GM18868 (cell line): ENCODE measurements around the gene PNPLA8.

Experiments
- ATAC-seq: cut with Tn5 transposase; IDR thresholded peaks from one replicate; pipeline ENCODE4 v1.9.1; 2021; ENCODE audit warnings: mild to moderate bottlenecking, moderate library complexity; ENCODE audit not compliant: unreplicated experiment

PNPLA8 gene

GRCh38 chr7:108449521-108449920 is 76.4 kb downstream of the PNPLA8 start:
- ATAC-seq, result no peak

GRCh38 chr7:108448584-108449505 is 77.1 kb downstream of the PNPLA8 start:
- peak; percentile 59 for ATAC-seq

DNA sequence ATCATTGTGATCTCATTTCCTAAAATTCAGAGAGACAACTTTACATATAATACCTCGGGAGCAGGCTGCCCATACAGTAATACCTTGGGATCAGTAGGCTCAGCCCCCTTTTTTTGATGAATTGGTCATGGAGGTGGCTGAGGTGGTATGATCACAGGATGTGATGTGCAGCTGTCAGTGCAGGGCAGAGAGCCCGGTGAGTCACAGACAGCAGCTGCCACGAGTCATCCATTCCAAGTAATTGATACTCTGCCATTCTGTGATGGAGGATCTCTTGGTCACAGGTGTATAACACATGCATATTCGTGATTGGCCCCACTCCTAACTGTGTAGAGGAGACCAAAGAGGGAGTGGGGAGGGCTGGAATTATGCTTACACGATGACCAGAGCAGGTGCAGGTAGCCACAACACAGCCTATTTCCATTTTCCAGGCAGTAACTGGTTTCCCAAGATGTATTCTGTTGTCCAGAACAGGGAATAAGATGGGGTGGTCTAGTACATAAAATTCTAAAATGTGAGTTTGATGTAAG is 83.8 kb downstream of the PNPLA8 start:
- no peak for ATAC-seq

GRCh38 chr7:108441392-108441955 is 84.5 kb downstream of the PNPLA8 start:
- no peak for ATAC-seq

GRCh38 chr7:108440613-108441012 is 85.3 kb downstream of the PNPLA8 start:
- no peak for ATAC-seq

DNA sequence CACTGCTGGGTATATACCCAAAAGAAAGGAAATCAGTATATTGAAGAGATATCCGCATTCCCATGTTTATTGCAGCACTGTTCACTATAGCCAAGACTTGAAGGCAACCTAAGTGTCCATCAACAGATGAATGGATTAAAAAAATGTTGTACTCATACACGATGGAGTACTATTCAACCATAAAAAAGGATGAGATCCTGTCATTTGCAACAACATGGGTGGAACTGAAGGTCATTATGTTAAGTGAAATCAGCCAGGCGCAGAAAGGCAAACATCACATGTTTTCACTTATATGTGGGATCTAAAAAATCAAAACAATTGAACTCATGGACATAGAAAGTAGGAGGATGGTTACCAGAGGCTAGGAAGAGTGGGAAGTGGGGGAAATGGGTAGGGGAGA is 89.0 kb downstream of the PNPLA8 start:
- no peak for ATAC-seq

- peak; percentile 21 for ATAC-seq
Measured at GRCh38 chr7:108434010-108434409, 91.9 kb downstream of the PNPLA8 start.

DNA sequence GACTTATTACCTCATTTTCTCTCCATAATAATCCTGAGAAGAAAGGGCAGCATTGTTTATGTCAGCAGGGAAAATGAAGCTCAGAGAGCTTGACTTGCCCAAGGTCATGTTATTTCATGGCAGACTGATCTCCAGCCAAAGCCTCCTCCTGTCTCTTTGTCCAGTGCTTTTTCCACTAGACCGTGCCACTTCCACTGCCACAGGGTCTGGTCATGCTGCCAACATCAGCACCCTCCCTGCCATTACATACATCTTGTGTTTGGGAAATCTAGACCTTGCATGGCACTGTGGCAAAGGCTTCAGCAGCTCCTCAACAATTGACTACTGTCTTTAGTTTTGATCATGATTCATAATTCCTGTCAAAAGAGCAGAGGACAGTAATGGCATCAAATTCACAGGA is 94.8 kb downstream of the PNPLA8 start:
- no peak for ATAC-seq

DNA sequence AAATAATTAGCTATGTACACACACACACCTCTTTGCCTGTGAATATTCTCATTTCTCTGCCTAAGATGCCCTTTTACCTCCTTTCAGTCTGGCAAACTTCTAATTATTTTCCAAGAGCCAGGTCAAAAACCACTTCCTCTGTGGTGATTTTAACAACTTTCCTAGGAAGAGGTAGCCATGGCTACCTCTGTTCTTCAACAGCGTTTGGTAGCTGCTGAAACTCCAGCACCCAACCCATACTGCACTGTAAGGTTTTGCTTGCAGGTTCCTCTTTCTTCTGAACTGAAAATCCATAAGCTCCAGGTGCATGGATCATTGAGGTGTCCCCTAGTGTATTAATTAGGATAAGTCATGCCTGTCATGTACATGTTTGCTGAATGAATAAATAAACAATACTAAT is 95.3 kb downstream of the PNPLA8 start:
- ATAC-seq, result no peak

DNA sequence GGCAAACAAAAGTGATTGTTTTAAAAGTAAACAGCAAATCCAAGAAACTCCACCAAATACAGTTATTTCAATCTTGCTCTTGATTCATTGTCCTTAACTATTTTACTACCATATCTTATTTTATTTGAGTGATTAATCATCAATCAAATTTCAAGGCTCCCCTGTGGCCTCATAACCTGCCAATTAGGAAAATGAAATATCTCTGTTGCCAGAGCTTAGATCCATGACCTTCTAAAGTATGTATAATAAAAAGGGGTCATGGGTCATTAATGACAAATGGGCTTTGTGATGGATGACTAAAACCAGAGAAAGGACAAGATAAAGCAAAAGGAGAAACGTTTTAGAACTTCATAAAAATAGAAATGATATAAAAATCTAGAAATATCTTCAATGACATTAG is 98.2 kb downstream of the PNPLA8 start:
- no peak for ATAC-seq

GRCh38 chr7:108425714-108426275 is 100.1 kb downstream of the PNPLA8 start:
- ATAC-seq, result no peak

- no peak for ATAC-seq
Measured at GRCh38 chr7:108424013-108424412, 101.9 kb downstream of the PNPLA8 start.

DNA sequence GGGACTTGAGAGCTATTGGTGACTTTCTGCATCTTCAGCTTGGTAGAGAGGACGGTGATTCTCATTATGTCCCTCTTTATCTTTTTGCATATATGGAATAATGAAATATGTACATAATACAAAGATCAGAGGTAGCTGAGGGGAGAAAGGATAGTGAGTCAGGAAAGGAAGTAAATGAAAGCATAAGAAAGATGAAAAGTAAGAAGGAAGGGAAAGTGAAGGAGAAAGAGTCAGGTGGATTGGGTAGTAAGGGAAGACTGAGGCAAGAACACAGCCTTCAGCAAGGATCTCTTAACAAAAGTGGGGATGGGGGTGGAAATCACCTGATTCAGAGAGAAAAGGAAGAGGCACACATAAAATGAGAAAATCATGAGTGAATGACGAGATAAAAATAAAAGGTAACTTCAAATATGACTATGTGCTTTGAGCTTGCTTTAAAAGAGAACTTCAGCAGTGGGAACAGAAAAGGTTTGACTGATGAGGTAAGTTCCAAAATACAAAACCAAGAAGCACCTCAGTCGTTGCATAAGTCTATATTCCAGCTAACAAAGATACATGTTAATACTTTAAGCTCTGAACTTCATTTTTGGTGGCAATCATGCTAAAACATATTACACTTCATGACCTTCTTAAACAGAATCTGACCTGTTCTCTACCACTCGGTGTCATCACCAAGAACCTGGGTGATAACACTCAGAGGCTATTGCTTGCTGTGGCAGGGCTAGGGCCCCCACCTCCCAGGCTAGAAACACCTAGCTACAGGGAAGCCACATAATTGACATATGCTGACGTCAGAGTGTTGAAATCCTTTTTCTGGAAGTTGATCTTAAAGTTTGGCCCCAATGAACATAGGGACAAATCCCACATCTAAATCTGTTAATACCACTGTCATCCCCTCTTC is 102.6 kb downstream of the PNPLA8 start:
- ATAC-seq, result peak; percentile 44

DNA sequence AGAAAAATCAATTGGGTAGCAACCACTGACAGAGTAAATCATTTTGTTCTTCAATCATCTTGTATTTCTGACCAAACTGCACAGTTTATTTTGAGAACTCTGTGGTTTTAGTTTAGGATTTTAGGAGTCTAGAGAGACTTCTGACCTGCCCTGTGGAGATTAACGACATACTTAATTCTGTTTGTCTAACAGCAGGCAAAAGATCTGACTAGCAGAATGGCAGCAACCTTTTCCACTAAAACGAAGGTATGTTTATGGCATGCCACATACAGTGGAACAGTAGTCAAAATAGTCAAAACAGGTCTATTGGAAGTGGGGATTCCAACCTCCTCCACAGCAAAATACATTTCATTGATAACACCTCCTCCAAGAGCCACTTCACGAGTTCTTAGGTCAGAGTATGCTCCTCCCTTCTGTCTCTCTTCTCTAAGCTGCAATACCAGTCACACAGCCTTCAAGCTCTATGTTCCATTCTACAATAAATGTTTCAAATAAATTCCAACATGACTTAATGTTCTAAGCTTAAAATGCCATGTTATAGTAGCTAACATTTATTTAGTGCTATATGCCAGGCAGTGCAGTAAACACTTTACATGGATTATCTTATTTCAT is 104.1 kb downstream of the PNPLA8 start:
- no peak for ATAC-seq
